ENCODE results near the gene RPLP1. TPM values are rescaled to one million over a fixed set of nuclear protein-coding genes. Genes with fewer than 3 reads are reported as not detected.
A peak's percentile ranks its signal among the peaks of the same experiment; 100 is the strongest.

The RPLP1 gene
- total RNA-seq (1,000 to 10,000 TPM; 1,471 to 2,300 (median 1,863) TPM), polyA plus RNA-seq (1,000 to 10,000 TPM; 1,956 to 2,538 (median 2,265) TPM)
- long read RNA-seq, donor 1, transcript RPLP1-204 (3 exons, 940 nt): minor isoform, 14 of 1,532 reads
- long read RNA-seq, donor 1, transcript RPLP1-202 (3 exons, 445 nt): minor isoform, 9 of 1,532 reads
- long read RNA-seq, donor 1, transcript RPLP1-201 (4 exons, 1,197 nt): major isoform, 1,382 of 1,532 reads
- long read RNA-seq, donor 1, partial matches to known transcripts: 121 of 1,532 reads
- long read RNA-seq, donor 1, other reads (novel, unspliced or antisense): 6 of 1,532 reads
- long read RNA-seq, donor 2, transcript RPLP1-203 (3 exons, 1,962 nt): minor isoform, 5 of 1,568 reads
- long read RNA-seq, donor 2, transcript RPLP1-204 (3 exons, 940 nt): minor isoform, 7 of 1,568 reads
- long read RNA-seq, donor 2, transcript RPLP1-201 (4 exons, 1,197 nt): major isoform, 1,547 of 1,568 reads
- long read RNA-seq, donor 2, partial matches to known transcripts: 2 of 1,568 reads
- long read RNA-seq, donor 2, other reads (novel, unspliced or antisense): 4 of 1,568 reads

DNA sequence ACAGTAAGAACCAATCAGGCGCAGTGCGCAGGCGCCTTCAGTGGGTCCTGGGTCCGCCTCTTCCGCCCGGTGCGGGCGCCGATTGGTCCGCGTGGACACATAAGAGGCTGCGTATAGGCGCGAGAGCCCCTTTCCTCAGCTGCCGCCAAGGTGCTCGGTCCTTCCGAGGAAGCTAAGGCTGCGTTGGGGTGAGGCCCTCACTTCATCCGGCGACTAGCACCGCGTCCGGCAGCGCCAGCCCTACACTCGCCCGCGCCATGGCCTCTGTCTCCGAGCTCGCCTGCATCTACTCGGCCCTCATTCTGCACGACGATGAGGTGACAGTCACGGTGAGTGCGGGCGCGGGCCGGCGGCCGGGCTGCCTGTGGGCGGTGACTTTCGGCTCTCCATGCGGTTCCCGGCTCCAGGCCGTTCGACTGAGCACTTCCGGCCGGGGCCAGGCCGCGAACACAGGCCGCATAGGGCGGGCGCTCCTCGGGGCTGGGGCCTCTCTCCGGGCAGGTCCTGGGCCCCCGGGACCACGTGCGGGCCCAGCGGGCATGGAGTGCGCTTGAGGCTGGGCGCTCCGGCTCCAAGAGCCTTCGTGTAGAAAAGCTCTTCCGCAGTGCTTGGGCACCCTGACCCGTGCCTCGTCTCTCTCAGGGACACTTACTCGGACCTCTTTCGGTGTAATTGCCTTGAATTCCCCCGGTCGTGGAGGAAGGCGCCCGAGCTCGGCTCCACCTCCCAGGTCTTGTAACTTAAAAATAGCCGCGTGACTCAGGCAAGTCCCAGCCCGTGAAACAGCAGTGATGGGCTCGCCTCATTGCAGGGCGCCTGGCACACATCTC is at the start of gene RPLP1:
Gene RPLP1, plus strand, starts transcription at position 127 of the 830 bp plus-strand sequence. Its CDS starts 131 bp downstream, at position 258.
- ATAC-seq (peak; percentile 88 to 91 (median 89)), DNase-seq (peak; percentile 96 to 99)
- intact Hi-C loops (cut with DNase I): no loop called here
- TF ChIP-seq CTCF (IDR thresholded peaks at IDR 0.05): no peak
- Histone ChIP-seq H3K27ac (peak within 1 kb of the TSS; percentile 98), H3K4me3 (peak within 1 kb of the TSS; percentile 73), H3K9me3 (no peaks in the 10 kb centered on the region), H3K27me3 (ENCODE audit: insufficient read depth in 3 of 3, low read length in 2 of 3) (no peaks in the 10 kb centered on the region), H3K4me1 (peaks cover 34% of the 10 kb centered on the region), H3K36me3 (ENCODE audit: insufficient read depth in 1 of 2, low read depth in 1 of 2) (peaks cover 8 to 41% of the 10 kb centered on the region in 2 donors)
- WGBS, 3 donors: 0 to 1% (median 0%) methylated on average over 58 to 77 of the region's 77 CpGs

DNA sequence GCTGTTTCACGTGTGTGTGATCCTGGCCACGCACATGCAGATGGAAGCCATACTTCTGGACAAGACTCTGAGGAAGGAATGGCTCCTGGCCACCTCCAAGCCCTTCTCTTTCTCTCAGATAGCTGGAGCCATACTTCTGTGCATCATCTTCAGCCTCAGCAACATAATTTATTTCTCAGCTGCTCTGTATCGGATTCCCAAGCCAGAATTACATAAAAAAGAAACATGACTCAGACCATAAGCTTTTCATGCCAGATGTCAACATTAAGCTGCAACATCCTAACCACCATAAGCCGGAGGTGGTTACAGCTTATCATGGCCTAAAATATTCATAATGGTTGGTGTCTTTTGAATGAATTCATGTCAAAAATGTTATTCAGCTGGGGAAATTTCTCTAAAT is 49.0 kb upstream of the RPLP1 start:
- WGBS, 3 donors: 37 to 46% (median 37%) methylated on average over 4 of the region's 4 CpGs
- no peaks in the 10 kb centered on the region for H3K4me1 ChIP-seq
- peak; percentile 54 to 83 (median 78) for ATAC-seq
- H3K4me3 ChIP-seq: no peak overlapping the region
- intact Hi-C loops (cut with DNase I): no loop called here
- TF ChIP-seq CTCF (IDR thresholded peaks at IDR 0.05): no peak
- H3K9me3 ChIP-seq: no peaks in the 10 kb centered on the region
- no peaks in the 10 kb centered on the region for H3K27me3 ChIP-seq (ENCODE audit: insufficient read depth in 3 of 3, low read length in 2 of 3)
- no peak for DNase-seq
- H3K27ac ChIP-seq: no peak overlapping the region
- no peaks in the 10 kb centered on the region for H3K36me3 ChIP-seq (ENCODE audit: insufficient read depth in 1 of 2, low read depth in 1 of 2)

DNA sequence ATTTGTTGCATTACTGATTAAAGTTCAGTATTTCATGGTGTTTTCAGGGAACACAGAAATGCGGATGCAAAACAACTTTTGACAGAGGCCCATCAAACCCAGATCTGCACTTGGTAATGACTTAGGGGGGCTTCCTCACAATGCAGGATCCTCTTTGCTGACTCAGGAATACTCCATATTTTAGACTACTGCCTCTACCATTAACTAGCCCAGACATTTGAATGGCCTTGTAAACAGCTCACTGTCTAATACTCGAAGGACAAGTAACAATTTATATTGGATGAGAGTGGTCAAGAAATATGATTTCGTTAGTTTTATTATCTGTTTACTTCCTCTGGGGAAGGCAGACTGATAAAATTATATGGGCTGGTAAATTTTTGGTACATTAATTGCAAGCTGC is 47.5 kb upstream of the RPLP1 start:
- H3K27ac ChIP-seq: no peak overlapping the region
- H3K27me3 ChIP-seq (ENCODE audit: insufficient read depth in 3 of 3, low read length in 2 of 3): no peaks in the 10 kb centered on the region
- DNase-seq (no peak), ATAC-seq (no peak)
- no peaks in the 10 kb centered on the region for H3K36me3 ChIP-seq (ENCODE audit: insufficient read depth in 1 of 2, low read depth in 1 of 2)
- intact Hi-C loops (cut with DNase I): no loop called here
- H3K4me3 ChIP-seq: no peak overlapping the region
- WGBS, 3 donors: 61 to 63% (median 63%) methylated on average over 3 of the region's 3 CpGs
- H3K9me3 ChIP-seq: no peaks in the 10 kb centered on the region
- no peak for TF ChIP-seq CTCF (IDR thresholded peaks at IDR 0.05)
- no peaks in the 10 kb centered on the region for H3K4me1 ChIP-seq

GRCh38 chr15:69407719-69408400 is 44.8 kb upstream of the RPLP1 start:
- H3K4me1 ChIP-seq: no peaks in the 10 kb centered on the region
- H3K9me3 ChIP-seq: no peaks in the 10 kb centered on the region
- no peak overlapping the region for H3K27ac ChIP-seq
- 91 to 94% (median 92%) methylated on average over 3 of the region's 3 CpGs for WGBS, 3 donors
- H3K4me3 ChIP-seq: no peak overlapping the region
- no peaks in the 10 kb centered on the region for H3K36me3 ChIP-seq (ENCODE audit: insufficient read depth in 1 of 2, low read depth in 1 of 2)
- DNase-seq (no peak), ATAC-seq (no peak)
- no peak for TF ChIP-seq CTCF (IDR thresholded peaks at IDR 0.05)
- H3K27me3 ChIP-seq (ENCODE audit: insufficient read depth in 3 of 3, low read length in 2 of 3): no peaks in the 10 kb centered on the region
- intact Hi-C loops (cut with DNase I): no loop called here
